Measurements from ENCODE around the gene ARHGEF19. TPM values are rescaled to one million over a fixed set of nuclear protein-coding genes. Genes with fewer than 3 reads are reported as not detected.

The ARHGEF19 gene
- total RNA-seq, 1 experiment from 2014 or later = 13.8 TPM

GRCh38 chr1:16256478-16256877, 44.0 kb upstream of the ARHGEF19 start:
- peaks cover 51% of the 10 kb centered on the region for H3K4me1 ChIP-seq (ENCODE audit: insufficient read depth, low read length)
- POLR2A ChIA-PET (ENCODE audit: unreplicated experiment) = no interaction called here
- intact Hi-C loops (cut with micrococcal nuclease) = no loop called here
- H3K36me3 ChIP-seq (ENCODE audit: low read depth, low read length) = peaks cover 15% of the 10 kb centered on the region; the same call in 1 of the 2 replicates
- no peaks in the 10 kb centered on the region for H3K27me3 ChIP-seq (ENCODE audit: low read length)
- H3F3A ChIP-seq (ENCODE audit: low read length, unreplicated experiment) = peaks cover 10% of the 10 kb centered on the region
- ATAC-seq (no peak), DNase-seq (no peak)
- H3K79me2 ChIP-seq (ENCODE audit: low read length) = no peaks in the 10 kb centered on the region
- no peak overlapping the region for H3K4me3 ChIP-seq (ENCODE audit: low read length)
- no peak overlapping the region for H3K27ac ChIP-seq (ENCODE audit: low read length)
- no peaks in the 10 kb centered on the region for H3K9me2 ChIP-seq (replicated peaks; ENCODE audit: low read length)
- TF ChIP-seq EZH2phosphoT487 (IDR thresholded peaks at IDR 0.05; ENCODE audit: borderline replicate concordance, low read length) (no peak), EZH2 (IDR thresholded peaks at IDR 0.05; ENCODE audit: low read length, unreplicated experiment) (no peak), CTCF (conservative IDR thresholded peaks at IDR 0.05; ENCODE audit: low read depth, low read length) (no peak)
- no peak overlapping the region for H3K9ac ChIP-seq (ENCODE audit: low read length)
- no TSS peak for BruUV-seq (replicated peaks)
- no peak overlapping the region for H3K4me2 ChIP-seq (ENCODE audit: low read length)
- CTCF ChIA-PET = no interaction called here
- H2AFZ ChIP-seq (ENCODE audit: low read length) = no peak overlapping the region
- no peaks in the 10 kb centered on the region for H3K9me3 ChIP-seq (ENCODE audit: low read length)
- no peaks in the 10 kb centered on the region for H4K20me1 ChIP-seq (ENCODE audit: low read length)

DNA sequence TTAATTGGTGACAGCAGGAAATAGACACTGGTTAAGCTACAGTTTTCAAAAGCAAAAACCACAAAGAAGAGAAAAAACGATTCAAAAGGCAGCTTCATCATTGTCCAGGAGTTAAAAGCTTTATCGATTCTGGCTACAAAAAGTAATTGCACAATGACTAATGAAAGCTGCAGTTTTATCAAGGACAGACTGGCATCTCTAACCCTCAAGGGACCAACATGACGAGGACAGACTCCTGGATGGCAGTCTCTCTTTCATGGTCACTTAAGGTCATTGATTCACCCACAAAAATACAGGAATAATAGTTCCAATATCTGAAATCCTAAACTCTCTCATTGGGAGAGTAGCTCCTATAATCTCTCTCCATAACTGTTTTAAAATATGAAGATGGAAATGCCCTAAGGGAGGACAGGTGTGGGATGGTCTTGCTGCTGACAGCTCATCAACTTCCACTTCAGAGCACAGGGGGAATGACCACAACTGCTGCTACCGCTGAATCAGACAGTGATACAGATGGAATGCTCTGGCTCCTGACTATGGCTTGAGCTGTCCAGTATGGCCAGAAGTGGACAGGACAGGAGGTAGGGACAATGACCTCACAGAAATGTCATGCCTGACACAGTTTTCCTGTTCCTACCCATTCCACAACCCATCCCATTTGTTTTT, 41.9 kb upstream of the ARHGEF19 start:
- H2AFZ ChIP-seq (ENCODE audit: low read length) = no peak overlapping the region
- no peak for TF ChIP-seq CTCF (conservative IDR thresholded peaks at IDR 0.05; ENCODE audit: low read depth, low read length)
- no peak for TF ChIP-seq EZH2phosphoT487 (IDR thresholded peaks at IDR 0.05; ENCODE audit: borderline replicate concordance, low read length)
- TF ChIP-seq EZH2 (IDR thresholded peaks at IDR 0.05; ENCODE audit: low read length, unreplicated experiment) = no peak
- ATAC-seq (peak; percentile 82), DNase-seq (peak; percentile 73)
- H3K4me2 ChIP-seq (ENCODE audit: low read length) = peak overlapping the region; percentile 24
- H3F3A ChIP-seq (ENCODE audit: low read length, unreplicated experiment) = peaks cover 7% of the 10 kb centered on the region
- H4K20me1 ChIP-seq (ENCODE audit: low read length) = no peaks in the 10 kb centered on the region
- no peak overlapping the region for H3K9ac ChIP-seq (ENCODE audit: low read length)
- H3K79me2 ChIP-seq (ENCODE audit: low read length) = no peaks in the 10 kb centered on the region
- H3K9me3 ChIP-seq (ENCODE audit: low read length) = no peaks in the 10 kb centered on the region
- POLR2A ChIA-PET (ENCODE audit: unreplicated experiment) = interaction anchor here (0.7 to 1.2 kb wide), 3 partner anchors 10 to 98 kb away, joined by 3 read pairs; partner anchors contain the start of gene FBXO42
- H3K36me3 ChIP-seq (ENCODE audit: low read depth, low read length) = peaks cover 20% of the 10 kb centered on the region; the same call in 1 of the 2 replicates
- no peak overlapping the region for H3K4me3 ChIP-seq (ENCODE audit: low read length)
- H3K27me3 ChIP-seq (ENCODE audit: low read length) = no peaks in the 10 kb centered on the region
- H3K4me1 ChIP-seq (ENCODE audit: insufficient read depth, low read length) = peaks cover 48% of the 10 kb centered on the region
- CTCF ChIA-PET = interaction anchor here (0.5 to 0.7 kb wide), 3 partner anchors 46 to 659 kb away, joined by 3 to 13 read pairs (median 5); no protein-coding TSS in a partner anchor
- intact Hi-C loops (cut with micrococcal nuclease) = loop anchor here (5.0 kb wide), 1 partner anchor 98 kb away; the partner anchor contains the start of gene FBXO42
- BruUV-seq (replicated peaks) = no TSS peak
- H3K9me2 ChIP-seq (replicated peaks; ENCODE audit: low read length) = no peaks in the 10 kb centered on the region
- H3K27ac ChIP-seq (ENCODE audit: low read length) = peak overlapping the region; percentile 76
